HUES48 (cell line): ENCODE results near the gene SAMD3.
"Not testable (repeated sequence)": the region's sequence is repeated elsewhere in the genome, so short reads cannot be mapped to it uniquely, and the experiment has no call there.

Experiments
- H3K27ac ChIP-seq: one replicate; pipeline ENCODE4 v1.7.0; 2013; ENCODE audit warnings: low read depth, low read length, inconsistent platforms
- H3K27me3 ChIP-seq: 2 replicates; pipeline ENCODE4 v1.6.1; 2013; ENCODE audit warnings: mild to moderate bottlenecking, low read length; ENCODE audit not compliant: control insufficient read depth, insufficient read depth
- H3K36me3 ChIP-seq: 2 replicates; pipeline ENCODE4 v1.6.1; 2013; ENCODE audit warnings: low read length; ENCODE audit not compliant: control insufficient read depth, insufficient read depth
- H3K4me1 ChIP-seq: 2 replicates; pipeline ENCODE4 v1.6.1; 2013; ENCODE audit warnings: mild to moderate bottlenecking, low read length; ENCODE audit not compliant: control insufficient read depth, insufficient read depth
- H3K4me3 ChIP-seq: 2 replicates; pipeline ENCODE4 v1.5.1; 2013; ENCODE audit warnings: mild to moderate bottlenecking, low read depth, low read length
- H3K9ac ChIP-seq: 2 replicates; pipeline ENCODE4 v1.6.1; 2013; ENCODE audit warnings: mild to moderate bottlenecking, low read depth, low read length, moderate library complexity
- H3K9me3 ChIP-seq: 2 replicates; pipeline ENCODE4 v1.6.1; 2013; ENCODE audit warnings: low read length; ENCODE audit not compliant: control insufficient read depth, insufficient read depth

SAMD3 gene

DNA sequence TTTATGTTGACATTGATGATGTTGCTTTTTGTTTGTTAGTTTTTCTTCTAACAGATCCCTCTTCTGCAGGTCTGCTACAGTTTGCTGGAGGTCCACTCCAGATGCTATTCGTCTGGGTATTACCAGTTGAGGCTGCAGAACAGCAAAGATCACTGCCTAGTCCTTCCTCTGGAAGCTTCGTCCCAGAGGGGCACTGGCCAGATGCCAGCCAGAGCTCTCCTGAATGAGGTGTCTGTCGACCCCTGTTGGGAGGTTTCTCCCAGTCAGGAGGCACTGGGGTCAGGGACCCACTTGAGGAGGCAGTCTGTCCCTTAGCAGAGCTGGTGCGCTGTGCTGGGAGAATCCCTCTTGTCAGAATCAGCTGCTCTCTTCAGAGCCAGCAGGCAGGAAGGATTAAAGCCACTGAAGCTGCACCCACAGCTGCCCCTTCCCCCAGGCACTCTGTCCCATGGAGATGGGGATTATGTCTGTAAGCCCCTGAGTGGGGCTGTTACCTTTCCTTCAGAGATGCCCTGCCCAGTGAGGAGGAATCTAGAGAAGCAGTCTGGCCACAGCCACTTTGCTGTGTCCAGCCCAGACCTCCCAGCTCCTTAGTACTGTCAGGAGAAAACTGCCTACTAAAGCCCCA is 49.3 kb downstream of the SAMD3 start:
- not testable (repeated sequence) for H3K36me3 ChIP-seq, H3K9me3 ChIP-seq, H3K27ac ChIP-seq, H3K9ac ChIP-seq, H3K27me3 ChIP-seq, H3K4me3 ChIP-seq, H3K4me1 ChIP-seq

DNA sequence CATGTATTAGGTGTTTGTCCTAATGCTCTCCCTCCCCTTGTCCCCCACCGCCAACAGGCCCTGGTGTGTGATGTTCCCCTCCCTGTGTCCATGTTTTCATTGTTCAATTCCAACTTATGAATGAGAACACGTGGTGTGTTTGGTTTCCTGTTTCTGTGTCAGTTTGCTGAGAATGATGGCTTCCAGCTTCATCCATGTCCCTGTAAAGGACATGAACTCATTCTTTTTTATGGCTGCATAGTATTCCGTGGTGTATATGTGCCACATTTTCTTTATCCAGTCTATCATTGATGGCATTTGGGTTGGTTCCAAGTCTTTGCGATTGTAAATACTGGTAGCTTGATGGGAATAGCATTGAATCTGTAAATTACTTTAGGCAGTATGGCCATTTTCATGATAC is 52.6 kb downstream of the SAMD3 start:
- not testable (repeated sequence) for H3K27me3 ChIP-seq, H3K36me3 ChIP-seq, H3K9ac ChIP-seq, H3K4me1 ChIP-seq, H3K9me3 ChIP-seq, H3K4me3 ChIP-seq, H3K27ac ChIP-seq

DNA sequence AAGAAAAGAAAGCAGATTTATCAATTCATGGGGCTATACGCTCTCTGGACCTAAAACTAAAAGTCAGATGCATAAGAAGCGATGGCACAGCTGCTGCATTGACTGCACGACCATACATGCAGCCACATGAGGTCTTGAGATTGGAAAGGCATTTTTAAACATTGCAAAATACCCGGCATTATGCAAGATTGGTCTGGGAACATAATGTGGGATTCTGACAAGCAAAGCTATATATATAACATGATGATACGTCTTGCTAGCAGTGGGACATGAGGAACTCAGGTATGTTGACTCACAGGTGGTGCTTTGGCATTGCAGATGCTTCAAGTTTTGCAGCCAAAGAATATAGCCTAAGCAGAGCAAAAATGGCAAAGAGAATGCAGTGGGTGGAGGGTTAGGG is 55.1 kb downstream of the SAMD3 start:
- no peak overlapping the region for H3K27ac ChIP-seq
- no peaks in the 10 kb centered on the region for H3K4me1 ChIP-seq
- no peaks in the 10 kb centered on the region for H3K9me3 ChIP-seq
- H3K9ac ChIP-seq: no peak overlapping the region
- H3K36me3 ChIP-seq: no peaks in the 10 kb centered on the region
- no peaks in the 10 kb centered on the region for H3K27me3 ChIP-seq
- H3K4me3 ChIP-seq: no peak overlapping the region

DNA sequence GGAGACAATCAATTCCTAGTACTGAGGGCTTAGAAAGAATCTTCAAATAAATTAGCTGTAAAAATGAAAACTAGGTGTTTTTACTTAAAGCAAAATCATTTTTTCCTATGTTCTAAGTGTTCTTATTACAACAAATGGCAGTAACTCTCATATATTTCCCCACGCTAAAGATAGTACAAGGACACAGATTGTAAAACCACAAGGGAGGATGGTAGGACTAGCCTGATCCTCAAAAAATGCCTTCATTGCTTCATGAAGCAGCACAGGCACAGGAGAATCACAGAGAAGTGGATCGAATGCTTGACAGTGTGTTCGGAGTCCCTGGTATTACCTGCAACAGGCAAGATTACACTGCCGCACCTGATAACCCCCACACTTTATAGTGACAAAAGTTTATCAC is 58.5 kb downstream of the SAMD3 start:
- no peaks in the 10 kb centered on the region for H3K27me3 ChIP-seq
- no peak overlapping the region for H3K9ac ChIP-seq
- no peak overlapping the region for H3K27ac ChIP-seq
- H3K4me3 ChIP-seq: no peak overlapping the region
- H3K9me3 ChIP-seq: no peaks in the 10 kb centered on the region
- H3K4me1 ChIP-seq: no peaks in the 10 kb centered on the region
- no peaks in the 10 kb centered on the region for H3K36me3 ChIP-seq

DNA sequence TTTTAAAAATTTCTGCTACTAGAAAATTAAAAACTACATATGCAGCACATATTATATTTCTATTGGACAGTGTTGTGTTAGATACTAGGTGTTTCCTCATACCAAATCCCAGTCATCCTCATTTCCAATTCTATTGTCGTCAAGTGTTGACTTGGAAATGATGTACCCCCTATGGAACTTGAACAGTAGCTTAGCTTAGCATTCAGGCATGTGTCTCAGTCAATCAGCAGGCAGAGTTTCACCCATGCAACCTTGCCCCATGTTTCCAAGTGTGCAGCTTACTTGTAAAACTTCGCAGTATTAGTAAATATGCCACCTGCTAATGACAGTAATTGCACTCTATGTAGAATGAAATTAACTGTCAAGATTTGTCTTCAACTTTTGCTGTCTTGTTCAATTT is 59.5 kb downstream of the SAMD3 start:
- Histone ChIP-seq H3K27me3 (no peaks in the 10 kb centered on the region), H3K9me3 (peaks cover 5% of the 10 kb centered on the region), H3K4me1 (no peaks in the 10 kb centered on the region), H3K27ac (no peak overlapping the region), H3K36me3 (no peaks in the 10 kb centered on the region), H3K4me3 (no peak overlapping the region), H3K9ac (no peak overlapping the region)

DNA sequence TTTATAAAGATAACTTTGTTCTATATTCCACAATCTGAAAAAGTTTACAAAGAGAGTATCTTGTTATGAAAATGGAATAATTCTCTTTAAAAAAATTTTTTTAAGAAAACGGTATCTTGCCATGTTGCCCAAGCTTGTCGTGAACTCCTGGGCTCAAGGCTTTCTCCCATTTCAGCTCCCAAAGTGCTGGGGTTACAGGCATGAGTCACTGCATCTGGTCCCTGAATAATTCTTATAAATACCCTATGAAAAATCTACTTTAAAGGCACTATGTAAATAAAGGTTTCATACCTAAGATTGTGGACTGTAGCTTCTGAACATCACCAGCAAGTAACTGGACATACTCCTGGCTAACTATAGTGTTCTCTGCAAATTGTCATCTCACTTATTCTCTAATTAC is 60.3 kb downstream of the SAMD3 start:
- Histone ChIP-seq H3K9ac (no peak overlapping the region), H3K4me1 (no peaks in the 10 kb centered on the region), H3K27me3 (no peaks in the 10 kb centered on the region), H3K36me3 (no peaks in the 10 kb centered on the region), H3K27ac (no peak overlapping the region), H3K9me3 (peaks cover 7% of the 10 kb centered on the region), H3K4me3 (no peak overlapping the region)

DNA sequence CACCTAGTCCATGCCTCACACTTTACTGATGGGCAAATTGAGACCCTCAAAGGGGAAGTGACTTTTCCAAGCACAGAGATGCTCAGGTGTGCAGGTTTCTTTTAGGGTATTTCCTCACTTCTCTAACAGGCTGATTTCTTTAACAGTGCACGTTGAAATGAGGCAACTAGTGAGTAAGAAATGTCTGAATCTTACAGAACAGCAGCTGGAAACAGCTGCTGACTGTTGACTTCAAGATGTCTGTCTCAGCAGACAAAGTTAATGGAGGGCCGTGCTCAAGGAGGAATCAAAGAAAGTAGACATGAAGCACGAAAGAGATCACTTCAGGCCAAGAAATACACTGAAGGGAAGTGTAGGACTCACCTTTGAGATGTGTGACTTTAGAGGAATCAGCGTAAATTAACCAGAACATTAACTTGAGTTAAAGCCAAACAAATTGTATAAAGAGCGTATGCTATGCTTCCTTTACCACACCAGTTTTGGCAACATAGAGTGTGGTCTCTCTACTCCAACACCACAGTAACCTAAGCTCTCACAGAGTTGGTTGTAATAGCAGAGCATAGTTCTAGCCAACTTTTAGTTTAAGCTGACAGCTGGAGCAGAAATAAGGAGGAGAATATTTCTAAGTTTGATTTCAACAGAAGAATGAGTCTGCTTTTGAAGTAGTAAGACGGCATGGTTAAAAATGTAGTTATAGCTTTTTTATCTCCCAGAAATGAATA is 60.9 kb downstream of the SAMD3 start:
- H3K36me3 ChIP-seq: no peaks in the 10 kb centered on the region
- H3K9ac ChIP-seq: no peak overlapping the region

DNA sequence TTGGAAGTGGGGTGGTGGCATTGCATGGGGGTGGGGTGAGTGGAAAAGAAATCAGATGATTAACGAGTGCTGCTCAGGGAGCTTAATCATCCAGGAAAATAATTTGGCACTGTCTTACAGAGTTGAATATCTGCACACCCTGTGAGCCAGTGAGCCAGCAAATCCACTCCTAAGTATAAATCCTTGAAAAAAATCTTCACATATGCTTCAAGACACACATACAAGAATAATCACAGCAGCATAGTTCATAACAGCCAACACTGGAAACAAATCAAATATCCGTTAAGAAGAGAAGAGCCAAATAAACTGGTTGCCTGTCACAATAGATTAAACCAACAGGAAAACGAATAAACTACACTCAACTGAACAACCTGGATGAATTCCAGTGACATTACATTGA is 62.8 kb downstream of the SAMD3 start:
- no peaks in the 10 kb centered on the region for H3K27me3 ChIP-seq
- no peaks in the 10 kb centered on the region for H3K4me1 ChIP-seq
- no peak overlapping the region for H3K27ac ChIP-seq

More for the DNA sequence above, 60.9 kb downstream of the SAMD3 start:
- Histone ChIP-seq H3K27ac (no peak overlapping the region), H3K4me3 (no peak overlapping the region), H3K9me3 (peaks cover 7% of the 10 kb centered on the region), H3K4me1 (no peaks in the 10 kb centered on the region), H3K27me3 (no peaks in the 10 kb centered on the region)

DNA sequence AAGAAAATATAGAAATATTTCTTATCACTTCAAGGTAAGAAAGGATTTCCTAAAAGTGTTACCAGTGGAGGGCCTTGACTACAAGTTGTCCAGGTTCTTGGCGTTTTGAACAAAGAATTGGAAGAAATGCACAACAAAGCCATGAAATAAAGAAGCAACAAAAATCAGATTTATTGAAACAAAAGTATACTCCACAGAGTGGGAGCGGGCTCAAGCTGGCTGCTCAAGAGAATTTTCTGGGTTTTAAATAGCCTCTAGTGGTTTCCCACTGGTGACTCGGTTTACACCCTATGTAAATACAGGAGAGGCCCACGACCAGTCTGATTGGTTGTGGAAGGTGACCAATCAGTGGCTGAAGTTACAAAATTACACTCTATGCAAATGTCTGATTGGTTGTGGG is 64.2 kb downstream of the SAMD3 start:
- Histone ChIP-seq H3K4me3 (no peak overlapping the region), H3K9ac (no peak overlapping the region), H3K36me3 (no peaks in the 10 kb centered on the region), H3K27me3 (no peaks in the 10 kb centered on the region), H3K9me3 (peaks cover 7% of the 10 kb centered on the region), H3K4me1 (no peaks in the 10 kb centered on the region), H3K27ac (no peak overlapping the region)

More for the DNA sequence above, 62.8 kb downstream of the SAMD3 start:
- Histone ChIP-seq H3K4me3 (no peak overlapping the region), H3K9ac (no peak overlapping the region), H3K36me3 (no peaks in the 10 kb centered on the region), H3K9me3 (peaks cover 7% of the 10 kb centered on the region)

DNA sequence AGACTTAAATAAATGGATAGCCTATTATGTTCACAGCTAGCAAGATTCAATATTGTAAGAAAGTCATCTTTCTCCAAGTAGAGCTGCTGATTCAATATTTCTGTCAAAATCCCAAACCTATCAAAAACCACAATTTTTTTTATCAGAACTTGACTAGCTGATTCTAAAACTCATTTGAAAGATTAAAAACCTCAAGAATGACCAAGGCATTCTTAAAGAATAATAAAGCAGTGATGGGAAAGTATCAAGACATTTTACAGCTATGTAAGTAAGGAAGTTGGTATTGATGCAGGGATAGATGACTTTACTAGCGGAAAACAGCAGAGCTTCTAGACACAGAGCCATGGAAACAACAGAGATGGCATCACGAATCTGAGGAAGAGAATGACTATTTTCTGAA is 64.7 kb downstream of the SAMD3 start:
- no peaks in the 10 kb centered on the region for H3K36me3 ChIP-seq
- H3K4me3 ChIP-seq: no peak overlapping the region
- H3K27ac ChIP-seq: no peak overlapping the region
- H3K27me3 ChIP-seq: no peaks in the 10 kb centered on the region
- peaks cover 7% of the 10 kb centered on the region for H3K9me3 ChIP-seq
- H3K9ac ChIP-seq: no peak overlapping the region
- peaks cover under 1% of the 10 kb centered on the region; the same call in 1 of the 2 replicates for H3K4me1 ChIP-seq

DNA sequence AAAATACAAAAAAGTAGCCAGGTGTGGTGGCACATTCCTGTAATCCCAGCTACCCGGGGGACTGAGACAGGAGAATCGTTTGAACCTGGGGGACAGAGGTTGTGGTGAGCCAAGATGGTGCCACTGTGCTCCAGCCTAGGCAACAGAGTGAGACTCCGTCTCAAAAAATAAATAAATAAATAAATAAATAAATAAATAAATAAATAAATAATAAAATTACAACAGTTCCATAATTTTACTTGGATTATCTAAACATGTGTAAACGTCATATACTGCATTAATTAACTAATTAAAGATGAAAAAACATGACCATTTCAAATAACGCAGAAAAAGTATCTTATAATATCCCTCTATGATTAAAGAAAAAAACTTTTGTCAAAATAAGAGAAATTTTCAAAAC is 65.8 kb downstream of the SAMD3 start:
- Histone ChIP-seq H3K4me3 (no peak overlapping the region), H3K27me3 (no peaks in the 10 kb centered on the region), H3K4me1 (peaks cover 6% of the 10 kb centered on the region), H3K27ac (no peak overlapping the region), H3K9me3 (peaks cover 7% of the 10 kb centered on the region), H3K9ac (no peak overlapping the region), H3K36me3 (no peaks in the 10 kb centered on the region)
